Activated naive CD8-positive, alpha-beta T cell (primary cell): ENCODE results near the gene IFNA13.
A peak's percentile ranks its signal among the peaks of the same experiment; 100 is the strongest.

Experiments used
- H3K27ac Mint-ChIP-seq: one replicate; pipeline ENCODE4 v1.8.0; 2021; ENCODE audit warnings: mixed read lengths
- H3K27me3 Mint-ChIP-seq: one replicate; pipeline ENCODE4 v1.8.0; 2021; ENCODE audit warnings: mixed read lengths
- H3K36me3 Mint-ChIP-seq: one replicate; pipeline ENCODE4 v1.8.0; 2021; ENCODE audit warnings: mixed read lengths
- H3K4me1 Mint-ChIP-seq: one replicate; pipeline ENCODE4 v1.8.0; 2021; ENCODE audit warnings: low read depth, mixed read lengths
- H3K4me3 Mint-ChIP-seq: one replicate; pipeline ENCODE4 v1.8.0; 2021; ENCODE audit warnings: mild to moderate bottlenecking, mixed read lengths
- H3K9me3 Mint-ChIP-seq: one replicate; pipeline ENCODE4 v1.8.0; 2021; ENCODE audit warnings: low read depth, mixed read lengths

Gene IFNA13

GRCh38 chr9:21367957-21368356, at the start of gene IFNA13:
Gene IFNA13, minus strand, starts transcription at chr9:21368057. Its CDS starts 47 bp downstream, at chr9:21368010.
- Mint-ChIP-seq H3K36me3 (no peaks in the 10 kb centered on the region), H3K9me3 (no peaks in the 10 kb centered on the region), H3K27me3 (peaks cover 14% of the 10 kb centered on the region), H3K4me1 (no peaks in the 10 kb centered on the region), H3K4me3 (no peak within 1 kb of the TSS), H3K27ac (no peak within 1 kb of the TSS)

GRCh38 chr9:21415493-21416267, 47.8 kb upstream of the IFNA13 start:
- H3K27me3 Mint-ChIP-seq, result peaks cover 3% of the 10 kb centered on the region
- H3K27ac Mint-ChIP-seq, result no peak overlapping the region
- H3K4me1 Mint-ChIP-seq, result peaks cover 14% of the 10 kb centered on the region
- H3K36me3 Mint-ChIP-seq, result peaks cover 2% of the 10 kb centered on the region
- H3K9me3 Mint-ChIP-seq, result no peaks in the 10 kb centered on the region
- no peak overlapping the region for H3K4me3 Mint-ChIP-seq

GRCh38 chr9:21414220-21414940, 46.5 kb upstream of the IFNA13 start:
- Mint-ChIP-seq H3K27me3 (peaks cover 3% of the 10 kb centered on the region), H3K36me3 (peaks cover 2% of the 10 kb centered on the region), H3K4me1 (peaks cover 14% of the 10 kb centered on the region), H3K4me3 (no peak overlapping the region), H3K9me3 (no peaks in the 10 kb centered on the region), H3K27ac (no peak overlapping the region)

GRCh38 chr9:21413624-21414023, 45.8 kb upstream of the IFNA13 start:
- Mint-ChIP-seq H3K36me3 (peaks cover 2% of the 10 kb centered on the region), H3K4me1 (peaks cover 14% of the 10 kb centered on the region), H3K27ac (no peak overlapping the region), H3K4me3 (no peak overlapping the region), H3K27me3 (peaks cover 3% of the 10 kb centered on the region), H3K9me3 (no peaks in the 10 kb centered on the region)

GRCh38 chr9:21413151-21413550, 45.3 kb upstream of the IFNA13 start:
- H3K9me3 Mint-ChIP-seq, result no peaks in the 10 kb centered on the region
- H3K27me3 Mint-ChIP-seq, result peaks cover 3% of the 10 kb centered on the region
- H3K27ac Mint-ChIP-seq, result no peak overlapping the region

GRCh38 chr9:21412107-21412506, 44.2 kb upstream of the IFNA13 start:
- Mint-ChIP-seq H3K4me1 (peaks cover 14% of the 10 kb centered on the region), H3K27me3 (peaks cover 3% of the 10 kb centered on the region), H3K4me3 (no peak overlapping the region), H3K27ac (no peak overlapping the region), H3K9me3 (no peaks in the 10 kb centered on the region), H3K36me3 (no peaks in the 10 kb centered on the region)

More at GRCh38 chr9:21413151-21413550, 45.3 kb upstream of the IFNA13 start:
- Mint-ChIP-seq H3K4me3 (no peak overlapping the region), H3K36me3 (peaks cover 2% of the 10 kb centered on the region), H3K4me1 (peaks cover 14% of the 10 kb centered on the region)

- no peak within 1 kb of the TSS for H3K4me3 Mint-ChIP-seq
- H3K27me3 Mint-ChIP-seq, result peaks cover 11% of the 10 kb centered on the region
Measured at GRCh38 chr9:21408817-21409216, 41.0 kb upstream of the IFNA13 start, which contains the start of gene IFNA8. Gene IFNA8, plus strand, starts transcription at chr9:21409117. Its CDS starts 60 bp downstream, at chr9:21409177.

GRCh38 chr9:21404146-21404545, 36.3 kb upstream of the IFNA13 start:
- peak overlapping the region; percentile 14 for H3K4me3 Mint-ChIP-seq
- H3K27ac Mint-ChIP-seq, result no peak overlapping the region
- H3K27me3 Mint-ChIP-seq, result peaks cover 29% of the 10 kb centered on the region
- peaks cover 4% of the 10 kb centered on the region for H3K4me1 Mint-ChIP-seq
- H3K9me3 Mint-ChIP-seq, result no peaks in the 10 kb centered on the region
- H3K36me3 Mint-ChIP-seq, result no peaks in the 10 kb centered on the region

More at GRCh38 chr9:21408817-21409216, 41.0 kb upstream of the IFNA13 start, which contains the start of gene IFNA8:
- Mint-ChIP-seq H3K36me3 (no peaks in the 10 kb centered on the region), H3K9me3 (no peaks in the 10 kb centered on the region), H3K27ac (no peak within 1 kb of the TSS), H3K4me1 (peaks cover 11% of the 10 kb centered on the region)

GRCh38 chr9:21402386-21403251, 34.8 kb upstream of the IFNA13 start:
- Mint-ChIP-seq H3K27ac (no peak overlapping the region), H3K36me3 (no peaks in the 10 kb centered on the region), H3K27me3 (peaks cover 41% of the 10 kb centered on the region), H3K4me1 (peaks cover 4% of the 10 kb centered on the region), H3K4me3 (peak overlapping the region; percentile 75), H3K9me3 (no peaks in the 10 kb centered on the region)

- no peak overlapping the region for H3K4me3 Mint-ChIP-seq
- peaks cover 43% of the 10 kb centered on the region for H3K27me3 Mint-ChIP-seq
- peaks cover 12% of the 10 kb centered on the region for H3K4me1 Mint-ChIP-seq
- H3K27ac Mint-ChIP-seq, result no peak overlapping the region
- H3K36me3 Mint-ChIP-seq, result no peaks in the 10 kb centered on the region
- no peaks in the 10 kb centered on the region for H3K9me3 Mint-ChIP-seq
Measured at GRCh38 chr9:21399956-21400355, 32.1 kb upstream of the IFNA13 start.

GRCh38 chr9:21398955-21399489, 31.2 kb upstream of the IFNA13 start:
- no peak overlapping the region for H3K4me3 Mint-ChIP-seq
- peaks cover 40% of the 10 kb centered on the region for H3K27me3 Mint-ChIP-seq

GRCh38 chr9:21395778-21396717, 28.2 kb upstream of the IFNA13 start:
- Mint-ChIP-seq H3K36me3 (no peaks in the 10 kb centered on the region), H3K4me1 (peaks cover 9% of the 10 kb centered on the region), H3K27me3 (peaks cover 35% of the 10 kb centered on the region), H3K27ac (no peak overlapping the region), H3K4me3 (peak overlapping the region; percentile 74), H3K9me3 (no peaks in the 10 kb centered on the region)

More at GRCh38 chr9:21398955-21399489, 31.2 kb upstream of the IFNA13 start:
- Mint-ChIP-seq H3K36me3 (no peaks in the 10 kb centered on the region), H3K27ac (no peak overlapping the region), H3K9me3 (no peaks in the 10 kb centered on the region), H3K4me1 (peaks cover 12% of the 10 kb centered on the region)

GRCh38 chr9:21392270-21392669, 24.4 kb upstream of the IFNA13 start:
- peaks cover 24% of the 10 kb centered on the region for H3K27me3 Mint-ChIP-seq
- H3K4me1 Mint-ChIP-seq, result peaks cover 9% of the 10 kb centered on the region
- H3K36me3 Mint-ChIP-seq, result no peaks in the 10 kb centered on the region
- no peaks in the 10 kb centered on the region for H3K9me3 Mint-ChIP-seq
- H3K27ac Mint-ChIP-seq, result no peak overlapping the region
- no peak overlapping the region for H3K4me3 Mint-ChIP-seq
